Testis (tissue), 2 donors: ENCODE results near the gene NDUFC1.

Source experiments
- CTCF ChIP-seq, 3 experiments: fragments of 450-650 bp in 2 of 3; fragments of 200-600 bp in 1 of 3; sonication (generic) in 1 of 3; IDR thresholded peaks; one replicate each; pipeline ENCODE4 v1.5.1; 2016 to 2019; ENCODE audit warnings: antibody characterized with exemption in 3 of 3, mild to moderate bottlenecking in 2 of 3, moderate library complexity in 1 of 3
- POLR2A ChIP-seq: fragments of 450-650 bp; IDR thresholded peaks from one replicate; pipeline ENCODE4 v1.6.1; 2017; ENCODE audit warnings: antibody characterized with exemption, mild to moderate bottlenecking, moderate library complexity

GRCh38 chr4:139282065-139282720, 20.1 kb downstream of the NDUFC1 start:
- TF ChIP-seq CTCF (IDR thresholded peaks at IDR 0.05) (no peak), POLR2A (no peak)
